Smooth muscle cell (in vitro differentiated cells): Measurements from ENCODE around the gene KERA. TPM values are rescaled to one million over a fixed set of nuclear protein-coding genes. Genes with fewer than 3 reads are reported as not detected.

Experiments used
- DNase-seq: peaks from one replicate; lab custom pipeline; 2025; ENCODE audit not compliant: unreplicated experiment; lab: John Stamatoyannopoulos, UW
- H2AFZ ChIP-seq: fragments of 200-600 bp; sonication (generic); 2 replicates; pipeline ENCODE4 v1.6.0; 2016; ENCODE audit warnings: antibody characterized with exemption, low read depth, mild to moderate bottlenecking
- H3F3A ChIP-seq: fragments of 200-600 bp; sonication (generic); 2 replicates; pipeline ENCODE4 v1.6.0; 2017; ENCODE audit warnings: antibody characterized with exemption, low read depth
- H3K27ac ChIP-seq: fragments of 200-600 bp; sonication (generic); 2 replicates; pipeline ENCODE4 v1.5.1; 2016; ENCODE audit warnings: low read depth, mild to moderate bottlenecking
- H3K27me3 ChIP-seq: fragments of 200-600 bp; sonication (generic); 2 replicates; pipeline ENCODE4 v1.6.1; 2016; ENCODE audit warnings: low read depth, mild to moderate bottlenecking
- H3K36me3 ChIP-seq: fragments of 200-600 bp; sonication (generic); 2 replicates; pipeline ENCODE4 v1.5.1; 2016; ENCODE audit warnings: low read depth
- H3K4me1 ChIP-seq: fragments of 200-600 bp; sonication (generic); 2 replicates; pipeline ENCODE4 v1.5.1; 2016; ENCODE audit warnings: low read depth
- H3K4me2 ChIP-seq: fragments of 200-600 bp; sonication (generic); 2 replicates; pipeline ENCODE4 v1.6.0; 2016; ENCODE audit warnings: mild to moderate bottlenecking
- H3K4me3 ChIP-seq: fragments of 200-600 bp; sonication (generic); 2 replicates; pipeline ENCODE4 v1.5.1; 2016; ENCODE audit warnings: mild to moderate bottlenecking
- H3K79me2 ChIP-seq: fragments of 200-600 bp; sonication (generic); 2 replicates; pipeline ENCODE4 v1.6.0; 2016; ENCODE audit warnings: low read depth, mild to moderate bottlenecking
- H3K9ac ChIP-seq: fragments of 200-600 bp; sonication (generic); 2 replicates; pipeline ENCODE4 v1.6.0; 2016; ENCODE audit warnings: low read depth
- H3K9me3 ChIP-seq: fragments of 200-600 bp; sonication (generic); replicated peaks from 2 replicates; pipeline ENCODE4 v1.5.1; 2016; ENCODE audit warnings: low read depth
- H4K20me1 ChIP-seq: fragments of 200-600 bp; sonication (generic); 2 replicates; pipeline ENCODE4 v1.6.0; 2016; ENCODE audit warnings: low read depth
- CTCF ChIP-seq: fragments of 200-600 bp; sonication (generic); IDR thresholded peaks from 2 replicates; pipeline ENCODE4 v1.5.1; 2017; ENCODE audit warnings: borderline replicate concordance, mild to moderate bottlenecking, antibody characterized with exemption; ENCODE audit not compliant: insufficient read depth, poor library complexity, severe bottlenecking
- WGBS: methylation state at CpG from one replicate; pipeline ENCODE4 v1.1.7; 2016; ENCODE audit warnings: low lambda C conversion rate; 5-methylcytosine and 5-hydroxymethylcytosine counted together
- polyA plus RNA-seq: library from polyadenylated mRNA; unstranded; fragments of >200 nt; fragmentation: Nextera tagmentation; extraction: Ambion mirVana; gene quantifications from 2 replicates; pipeline ENCODE4 v1.2.1, GENCODE V29; 2016
- total RNA-seq: library from RNA; depleted of rRNA; stranded (reverse); fragments of >200 nt; gene quantifications from 2 replicates; pipeline ENCODE4 v1.2.3, GENCODE V29; 2014

The KERA gene
- total and polyA plus RNA-seq, 2 experiments from 2014 or later: not detected

- Histone ChIP-seq H3K36me3 (no peaks in the 10 kb centered on the region), H3K4me2 (no peak overlapping the region), H3K27ac (no peak overlapping the region), H3K79me2 (no peaks in the 10 kb centered on the region), H3F3A (no peaks in the 10 kb centered on the region), H3K4me3 (no peak overlapping the region), H3K27me3 (no peaks in the 10 kb centered on the region), H3K9ac (no peak overlapping the region), H3K9me3 (no peaks in the 10 kb centered on the region), H3K4me1 (no peaks in the 10 kb centered on the region), H4K20me1 (no peaks in the 10 kb centered on the region), H2AFZ (no peak overlapping the region)
- WGBS: 70% methylated on average over 2 of the region's 2 CpGs
- no peak for TF ChIP-seq CTCF
- DNase-seq: no peak
Observed at GRCh38 chr12:91007531-91008290, 50.1 kb downstream of the KERA start.

GRCh38 chr12:91004872-91005271 lies 53.0 kb downstream of the KERA start, which contains the start of gene EPYC:
TSS of gene EPYC (minus strand) at chr12:91004972. CDS start at chr12:91002565, 2,407 bp downstream.
- Histone ChIP-seq H3K4me2 (no peak within 1 kb of the TSS), H3K27ac (no peak within 1 kb of the TSS), H2AFZ (no peak within 1 kb of the TSS), H3K36me3 (no peaks in the 10 kb centered on the region), H3K27me3 (no peaks in the 10 kb centered on the region), H3K9ac (no peak within 1 kb of the TSS), H3K4me3 (no peak within 1 kb of the TSS), H3F3A (no peaks in the 10 kb centered on the region), H4K20me1 (no peaks in the 10 kb centered on the region), H3K79me2 (no peaks in the 10 kb centered on the region), H3K4me1 (peaks cover 9% of the 10 kb centered on the region), H3K9me3 (no peaks in the 10 kb centered on the region)
- no peak for TF ChIP-seq CTCF
- DNase-seq: no peak

- no peak overlapping the region for H2AFZ ChIP-seq
Observed at GRCh38 chr12:91003737-91004136, 54.1 kb downstream of the KERA start.

More at GRCh38 chr12:91003737-91004136, 54.1 kb downstream of the KERA start:
- no peak for TF ChIP-seq CTCF
- Histone ChIP-seq H3K79me2 (no peaks in the 10 kb centered on the region), H3K9ac (no peak overlapping the region), H3K27me3 (no peaks in the 10 kb centered on the region), H3K36me3 (no peaks in the 10 kb centered on the region), H3F3A (no peaks in the 10 kb centered on the region), H3K4me3 (no peak overlapping the region), H3K27ac (no peak overlapping the region), H3K9me3 (no peaks in the 10 kb centered on the region), H3K4me2 (no peak overlapping the region), H3K4me1 (peaks cover 9% of the 10 kb centered on the region), H4K20me1 (no peaks in the 10 kb centered on the region)
- no peak for DNase-seq
